ENCODE data around the gene CTCFL. TPM values are rescaled to one million over a fixed set of nuclear protein-coding genes. Genes with fewer than 3 reads are reported as not detected.

Gene CTCFL
- total and polyA plus RNA-seq, 3 donors from 2014 or later, result 19.8 to 33.9 (median 24.8) TPM

- Histone ChIP-seq H3K27me3 (no peaks in the 10 kb centered on the region), H3K36me3 (ENCODE audit: low read depth, missing control alignments) (no peaks in the 10 kb centered on the region), H3K9me3 (no peaks in the 10 kb centered on the region), H3K4me1 (no peaks in the 10 kb centered on the region), H3K27ac (no peak overlapping the region), H3K4me3 (no peak overlapping the region)
- intact Hi-C loops (cut with DNase I; ENCODE audit: low total_unique reads), result no loop called here
- WGBS, 2 donors, result 81 to 83% methylated on average over 16 to 21 of the region's 21 CpGs
- TF ChIP-seq POLR2A (IDR thresholded peaks at IDR 0.05), result no peak
- TF ChIP-seq CTCF (IDR thresholded peaks at IDR 0.05), result no peak
- no peak for DNase-seq
Observed at GRCh38 chr20:57451795-57452661, 72.9 kb downstream of the CTCFL start.

- WGBS, 2 donors, result 80 to 89% methylated on average over 3 to 7 of the region's 7 CpGs
- Histone ChIP-seq H3K27me3 (no peaks in the 10 kb centered on the region), H3K9me3 (no peaks in the 10 kb centered on the region), H3K4me1 (no peaks in the 10 kb centered on the region), H3K27ac (no peak overlapping the region), H3K4me3 (no peak overlapping the region), H3K36me3 (ENCODE audit: low read depth, missing control alignments) (no peaks in the 10 kb centered on the region)
- TF ChIP-seq CTCF (IDR thresholded peaks at IDR 0.05) (no peak), POLR2A (IDR thresholded peaks at IDR 0.05) (no peak)
- intact Hi-C loops (cut with DNase I; ENCODE audit: low total_unique reads), result no loop called here
- no peak for DNase-seq
Observed at GRCh38 chr20:57451431-57451794, 73.5 kb downstream of the CTCFL start.

- WGBS, 2 donors, result 43 to 66% methylated on average over 3 to 13 of the region's 13 CpGs
- DNase-seq, result no peak
- H3K9me3 ChIP-seq, result no peaks in the 10 kb centered on the region
- intact Hi-C loops (cut with DNase I; ENCODE audit: low total_unique reads), result no loop called here
- TF ChIP-seq CTCF (IDR thresholded peaks at IDR 0.05), result no peak
- no peak for TF ChIP-seq POLR2A (IDR thresholded peaks at IDR 0.05)
- H3K36me3 ChIP-seq (ENCODE audit: low read depth, missing control alignments), result no peaks in the 10 kb centered on the region
- H3K4me1 ChIP-seq, result no peaks in the 10 kb centered on the region
- no peak overlapping the region for H3K27ac ChIP-seq
- no peaks in the 10 kb centered on the region for H3K27me3 ChIP-seq
- no peak overlapping the region for H3K4me3 ChIP-seq
Observed at GRCh38 chr20:57450931-57451330, 74.0 kb downstream of the CTCFL start.

GRCh38 chr20:57450419-57450818, 74.5 kb downstream of the CTCFL start:
- no peak for DNase-seq
- Histone ChIP-seq H3K4me1 (no peaks in the 10 kb centered on the region), H3K27me3 (no peaks in the 10 kb centered on the region), H3K27ac (no peak overlapping the region), H3K9me3 (no peaks in the 10 kb centered on the region), H3K4me3 (no peak overlapping the region), H3K36me3 (ENCODE audit: low read depth, missing control alignments) (no peaks in the 10 kb centered on the region)
- intact Hi-C loops (cut with DNase I; ENCODE audit: low total_unique reads), result no loop called here
- 44 to 49% methylated on average over 9 to 12 of the region's 12 CpGs for WGBS, 2 donors
- TF ChIP-seq POLR2A (IDR thresholded peaks at IDR 0.05), result no peak
- TF ChIP-seq CTCF (IDR thresholded peaks at IDR 0.05), result no peak
